HG03196 (cell line): ENCODE measurements around the gene EHMT1.

Source experiments
- ATAC-seq: cut with Tn5 transposase; IDR thresholded peaks from one replicate; pipeline ENCODE4 v1.9.1; 2021; ENCODE audit not compliant: unreplicated experiment

The EHMT1 gene

DNA sequence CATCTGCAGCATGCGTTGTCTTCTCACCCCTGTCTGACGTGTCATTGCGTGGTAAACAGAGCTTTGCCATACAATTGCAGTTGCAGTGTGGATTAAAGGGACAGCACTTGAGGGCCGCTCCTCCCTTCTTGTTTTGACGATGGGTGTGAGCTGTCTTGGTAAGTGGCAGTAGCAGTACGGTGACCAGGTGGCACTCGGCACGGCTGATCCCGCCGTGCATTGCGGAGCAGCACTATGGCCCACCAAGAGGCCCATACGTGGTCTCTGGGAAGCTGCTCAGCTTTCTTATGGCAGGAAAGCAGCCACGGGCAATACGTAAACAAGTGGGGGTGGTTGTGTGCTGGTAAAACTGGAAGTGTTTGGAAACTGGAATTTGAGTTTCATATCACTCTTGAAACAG is 25.1 kb downstream of the EHMT1 start:
- no peak for ATAC-seq

DNA sequence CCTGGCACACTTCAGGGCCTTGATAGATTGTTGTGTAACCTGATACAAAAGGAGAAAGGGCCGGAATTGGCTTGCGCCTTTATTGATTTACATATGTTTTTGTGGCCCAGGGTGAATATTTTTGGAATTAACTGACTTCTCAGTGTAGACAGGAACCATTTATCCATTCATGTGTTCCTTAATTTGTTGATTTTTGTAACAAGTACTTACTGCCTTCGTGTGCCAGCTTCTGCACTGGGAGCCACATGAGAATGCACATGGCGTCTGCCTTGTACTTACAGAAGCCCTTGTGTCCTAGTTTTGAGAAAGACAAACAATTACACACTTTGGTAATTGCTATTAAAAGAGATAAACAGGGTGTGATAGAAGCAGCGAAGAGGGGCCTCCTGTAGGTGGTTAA is 26.4 kb downstream of the EHMT1 start:
- ATAC-seq: no peak

DNA sequence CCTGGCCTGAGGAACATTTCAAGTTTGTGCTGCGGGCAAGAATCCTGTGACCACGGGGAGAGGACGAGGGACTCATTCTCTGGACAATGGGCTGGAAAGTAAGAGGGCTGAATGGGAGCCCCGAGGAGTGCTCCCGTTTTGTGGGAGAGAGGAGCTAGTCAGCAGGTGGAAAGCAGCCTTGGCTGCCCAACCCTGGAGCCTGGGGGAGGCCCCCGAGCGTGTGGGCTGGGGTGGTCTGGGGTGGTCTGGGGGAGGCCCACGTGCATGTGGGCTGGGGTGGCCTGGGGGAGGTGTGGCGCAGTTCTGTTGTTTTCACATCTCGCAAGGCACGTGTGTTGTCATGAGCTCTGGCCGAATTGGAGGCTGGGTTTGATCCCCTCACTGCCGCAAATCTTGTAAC is 27.5 kb downstream of the EHMT1 start:
- no peak for ATAC-seq

DNA sequence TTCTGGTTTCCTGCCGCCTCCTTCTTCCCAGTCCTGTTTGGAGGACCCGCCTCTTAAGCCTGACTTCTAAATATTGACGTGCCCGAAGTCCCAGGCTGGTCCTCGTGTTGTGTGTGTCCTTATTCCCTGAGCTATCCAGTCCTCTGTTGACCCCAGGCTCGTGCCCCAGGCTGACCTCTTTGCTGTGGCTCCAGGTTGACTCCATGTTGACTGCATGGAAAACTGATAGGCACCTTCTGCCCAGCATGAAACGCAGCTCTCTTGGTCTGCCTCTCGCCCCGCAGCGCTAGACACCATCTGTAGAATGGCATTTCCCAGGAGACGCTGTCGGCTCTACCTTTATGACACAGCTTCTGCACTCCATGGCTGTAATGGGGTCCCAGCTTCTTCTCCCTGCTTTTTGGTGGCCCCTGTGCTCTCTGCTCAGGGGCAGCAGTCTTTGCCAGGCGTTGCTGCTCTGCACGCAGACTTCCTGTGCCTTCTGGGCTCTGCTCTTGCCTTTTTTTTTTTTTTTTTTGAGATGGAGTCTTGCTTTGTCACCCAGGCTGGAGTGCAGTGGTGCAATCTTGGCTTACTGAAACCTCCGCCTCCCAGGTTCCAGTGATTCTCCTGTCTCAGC is 28.4 kb downstream of the EHMT1 start:
- ATAC-seq: no peak

DNA sequence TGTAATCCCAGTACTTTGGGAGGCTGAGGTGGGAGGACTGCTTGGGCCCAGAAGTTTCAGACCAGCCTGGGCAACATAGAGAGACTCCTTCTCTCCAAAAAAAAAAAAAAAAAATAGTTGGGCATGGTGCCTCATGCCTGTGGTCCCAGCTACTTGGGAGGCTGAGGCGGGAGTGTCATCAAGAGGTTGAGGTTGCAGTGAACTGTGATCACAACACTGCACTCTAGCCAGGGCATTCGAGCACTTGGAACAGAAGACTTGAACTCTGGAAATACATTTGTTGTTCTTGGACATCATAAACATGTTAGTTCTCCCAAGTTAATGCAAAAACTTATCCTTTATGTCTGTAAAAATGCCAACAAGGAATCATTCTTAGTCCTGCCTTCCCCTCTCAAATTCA is 29.6 kb downstream of the EHMT1 start:
- ATAC-seq: no peak

DNA sequence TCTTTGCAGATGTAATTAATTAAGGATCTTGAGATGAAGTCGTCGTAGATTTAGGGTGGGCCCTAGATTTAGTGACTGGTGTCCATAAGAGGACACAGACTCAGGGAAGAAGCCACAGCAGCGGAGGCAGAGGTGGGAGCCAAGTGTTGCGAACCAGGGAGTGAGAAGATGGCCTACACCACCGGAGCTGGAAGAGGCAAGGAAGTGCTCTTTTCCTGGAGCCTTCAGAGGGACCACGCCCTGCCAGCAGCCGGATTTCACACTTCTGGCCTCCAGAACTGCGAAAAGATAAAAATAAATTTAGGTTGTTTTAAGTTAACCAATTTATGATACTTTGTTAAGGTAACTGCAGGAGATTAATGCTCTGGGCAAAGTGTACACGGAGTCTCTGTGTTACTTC is 30.7 kb downstream of the EHMT1 start:
- ATAC-seq: no peak

DNA sequence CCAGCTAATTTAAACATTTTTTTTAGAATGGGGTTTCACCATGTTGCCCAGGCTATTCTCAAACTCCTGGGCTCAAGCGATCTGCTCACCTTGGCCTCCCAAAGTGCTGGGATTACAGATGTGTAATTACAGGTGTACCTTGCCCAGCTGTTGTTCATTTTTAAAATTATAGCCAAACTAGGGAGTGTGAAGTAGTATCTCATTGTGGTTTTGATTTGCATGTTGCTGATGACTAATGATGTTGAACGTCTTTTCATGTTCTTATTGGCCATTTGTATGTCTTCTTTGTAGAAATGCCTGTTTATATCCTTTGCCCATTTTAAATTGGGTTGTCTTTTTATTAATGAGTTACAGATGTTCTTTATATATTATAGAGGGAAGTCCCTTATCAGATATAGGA is 31.5 kb downstream of the EHMT1 start:
- no peak for ATAC-seq

DNA sequence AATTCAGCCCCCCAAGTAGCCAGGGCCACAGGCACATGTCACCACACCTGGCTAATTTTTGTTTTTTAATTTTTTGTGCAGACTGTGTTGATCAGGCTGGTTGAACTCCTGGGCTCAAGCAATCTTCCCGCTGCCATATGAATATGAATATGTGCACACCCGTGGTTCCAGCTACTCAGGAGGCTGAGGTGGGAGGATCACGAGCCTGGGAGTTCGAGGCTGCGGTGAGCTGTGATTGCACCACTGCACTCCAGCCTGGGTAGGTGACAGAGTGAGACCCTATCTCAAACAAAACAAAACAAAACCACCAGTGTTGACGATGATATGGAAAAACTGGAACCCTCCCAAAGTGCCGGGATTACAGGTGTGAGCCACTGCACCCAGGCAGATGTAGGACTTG is 32.0 kb downstream of the EHMT1 start:
- no peak for ATAC-seq

DNA sequence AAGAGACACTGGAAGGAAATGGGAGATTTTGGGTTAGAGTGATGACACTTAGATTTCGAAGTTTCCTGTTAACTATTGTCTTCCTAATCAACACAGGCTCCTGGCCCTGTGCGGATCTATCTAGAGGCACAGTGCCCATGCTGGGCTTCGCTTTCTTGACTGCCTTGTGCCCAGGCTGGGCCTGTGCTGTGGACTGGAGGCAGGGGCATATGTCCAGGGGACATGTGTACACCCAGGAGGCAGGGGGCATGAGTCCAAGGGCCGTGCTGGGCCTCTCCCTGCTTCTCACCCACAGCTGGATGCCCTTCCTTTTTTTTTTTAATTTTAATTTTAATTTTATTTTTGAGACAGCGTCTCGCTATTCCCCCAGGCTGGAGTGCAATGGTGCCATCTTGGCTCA is 37.6 kb downstream of the EHMT1 start:
- ATAC-seq: no peak

DNA sequence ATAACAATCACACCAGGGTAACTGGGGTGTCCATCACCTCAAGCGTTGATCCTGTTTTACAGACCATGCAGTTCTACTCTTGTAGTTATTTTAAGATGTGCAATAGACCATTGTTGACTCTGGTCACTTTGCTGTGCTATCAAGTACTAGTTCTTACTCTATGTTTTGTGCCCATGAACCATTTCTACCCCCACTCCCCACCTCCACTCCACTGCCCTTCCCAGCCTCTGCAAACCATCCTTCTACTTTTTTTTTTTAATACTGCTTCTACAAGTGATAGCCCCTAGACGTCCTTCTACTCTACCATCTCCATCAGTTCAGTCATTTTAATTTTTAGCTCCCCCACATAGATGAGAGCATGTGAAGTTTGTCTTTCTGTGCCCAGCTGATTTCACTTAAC is 38.8 kb downstream of the EHMT1 start:
- ATAC-seq: no peak

DNA sequence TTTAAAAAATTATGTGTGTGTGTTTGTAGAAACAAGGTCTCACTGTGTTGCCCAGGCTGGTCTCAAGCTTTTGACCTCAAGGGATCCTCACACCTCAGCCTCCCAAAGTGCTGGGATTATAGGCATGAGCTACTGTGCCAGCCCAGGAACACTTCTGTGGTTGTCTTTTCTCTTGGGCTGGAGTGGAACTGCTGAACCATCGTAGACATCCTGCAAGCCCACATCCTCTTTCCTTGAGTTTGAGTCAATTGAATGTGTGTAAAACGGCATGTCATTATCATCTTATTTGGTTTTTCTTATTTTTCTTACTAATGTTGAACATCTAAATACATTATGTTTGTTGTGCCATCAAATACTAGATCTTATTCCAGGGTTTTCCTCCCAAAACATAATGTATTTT is 40.0 kb downstream of the EHMT1 start:
- ATAC-seq: no peak

DNA sequence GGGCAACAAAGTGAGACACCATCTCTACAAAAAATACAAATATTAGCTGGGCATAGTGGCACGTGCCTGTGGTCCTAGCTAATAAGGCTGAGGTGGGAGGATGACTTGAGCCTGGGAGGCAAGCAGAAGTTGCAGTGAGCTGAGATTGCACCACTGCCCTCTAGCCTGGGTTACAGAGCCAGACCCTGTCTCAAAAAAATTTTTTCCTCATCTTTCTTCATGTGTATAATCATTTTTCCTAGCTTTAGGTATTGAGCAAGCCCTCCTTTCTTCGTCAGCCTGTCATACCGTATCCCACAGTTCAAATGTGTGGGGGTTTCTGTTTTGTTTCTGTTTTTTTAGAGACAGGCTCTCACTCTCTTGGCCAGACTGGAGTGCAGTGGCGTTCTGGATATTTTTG is 41.3 kb downstream of the EHMT1 start:
- ATAC-seq: no peak

DNA sequence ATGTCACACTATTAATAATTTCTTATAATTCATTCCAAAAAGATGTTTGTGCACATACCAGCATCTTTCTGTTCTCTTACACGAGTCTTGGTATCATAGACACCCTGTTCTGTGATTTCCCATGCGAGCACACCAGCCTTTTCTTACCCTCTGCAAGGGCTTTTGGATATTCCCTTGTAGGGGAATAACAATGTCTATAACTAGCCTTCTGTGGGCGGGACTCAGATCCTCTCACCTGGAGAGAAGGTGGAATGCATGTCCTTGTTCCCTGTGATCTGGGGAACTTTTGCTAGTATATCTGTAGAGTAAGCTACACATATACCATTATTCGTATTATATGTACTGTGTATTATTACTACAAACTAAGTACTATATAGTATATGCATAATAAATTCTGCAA is 44.8 kb downstream of the EHMT1 start:
- no peak for ATAC-seq

DNA sequence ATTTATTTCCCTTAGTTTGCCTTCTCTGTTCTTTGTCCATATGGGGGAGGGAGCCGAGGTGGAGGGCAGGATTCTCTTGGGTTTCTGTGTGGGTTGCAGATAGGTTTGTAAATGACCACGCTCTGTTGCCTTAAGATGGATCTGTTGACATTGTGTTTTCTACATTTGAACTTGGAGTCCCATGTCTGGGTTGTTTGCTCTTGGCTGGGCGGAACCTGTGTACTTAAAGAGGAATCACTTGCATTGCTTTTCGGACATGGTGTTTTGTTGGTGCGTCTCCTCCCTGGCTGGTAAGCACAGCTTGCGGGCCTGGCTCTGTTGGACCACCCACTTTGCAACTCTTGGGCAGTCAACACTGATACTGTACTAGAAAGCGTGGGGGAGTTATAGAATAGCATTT is 45.9 kb downstream of the EHMT1 start:
- no peak for ATAC-seq

DNA sequence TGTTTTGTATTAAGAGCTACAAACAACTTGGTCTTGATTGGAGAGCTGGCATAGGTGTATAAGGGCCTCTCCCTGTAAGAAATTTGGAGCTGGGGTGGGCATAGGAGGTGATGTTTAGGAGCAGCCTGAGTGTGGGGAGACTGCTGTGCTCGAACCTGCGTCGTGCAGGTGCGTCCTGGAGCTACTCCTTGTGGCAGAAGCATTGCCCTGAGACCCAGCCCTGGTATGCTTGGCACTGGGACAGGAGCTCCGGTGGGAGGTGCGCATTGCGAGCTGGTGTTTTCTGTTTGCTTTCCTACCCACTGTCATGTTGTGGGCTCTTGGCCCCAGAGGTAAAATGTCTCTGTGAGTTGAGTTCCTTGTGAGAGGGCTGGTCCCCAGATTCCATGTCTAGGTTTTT is 46.4 kb downstream of the EHMT1 start:
- no peak for ATAC-seq

DNA sequence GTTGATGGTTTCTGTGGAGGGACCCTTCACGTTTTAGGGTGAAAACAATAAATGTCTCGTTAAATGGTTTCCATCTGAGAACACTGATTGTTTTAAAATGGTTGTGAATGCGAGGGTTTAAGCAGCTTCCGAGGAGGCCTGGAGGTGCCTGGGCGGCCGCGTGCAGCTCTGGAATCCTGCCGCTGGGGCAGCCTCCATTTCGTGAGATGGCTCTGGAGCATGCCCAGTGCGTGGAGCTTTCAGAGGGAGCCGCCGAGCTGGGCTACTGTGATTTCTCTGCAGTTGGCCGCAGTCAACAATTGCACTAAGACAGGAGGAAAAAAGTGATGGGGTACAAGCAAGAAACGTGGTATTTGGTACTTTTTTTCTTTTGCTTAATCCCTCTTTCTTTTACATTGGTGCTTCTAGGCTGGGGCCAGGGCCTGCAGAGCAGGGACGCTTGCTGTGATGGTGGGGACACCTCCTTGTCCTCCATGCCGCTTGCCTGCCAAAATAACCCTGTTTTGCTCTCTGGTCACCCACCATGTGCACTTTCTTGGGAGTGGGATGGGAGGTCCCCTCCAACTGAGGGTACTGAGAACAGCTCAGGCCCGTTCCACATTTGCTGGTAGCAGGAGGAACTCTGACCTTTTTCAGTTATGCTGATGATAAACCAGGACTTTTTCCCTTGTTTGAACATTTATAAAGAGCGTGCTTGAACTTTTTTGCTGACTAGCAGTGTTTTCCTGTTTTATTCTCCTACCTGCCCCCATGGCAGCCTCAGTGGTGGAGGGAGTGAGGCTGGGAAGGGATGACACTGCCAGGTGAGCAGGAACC is 47.1 kb downstream of the EHMT1 start:
- no peak for ATAC-seq

DNA sequence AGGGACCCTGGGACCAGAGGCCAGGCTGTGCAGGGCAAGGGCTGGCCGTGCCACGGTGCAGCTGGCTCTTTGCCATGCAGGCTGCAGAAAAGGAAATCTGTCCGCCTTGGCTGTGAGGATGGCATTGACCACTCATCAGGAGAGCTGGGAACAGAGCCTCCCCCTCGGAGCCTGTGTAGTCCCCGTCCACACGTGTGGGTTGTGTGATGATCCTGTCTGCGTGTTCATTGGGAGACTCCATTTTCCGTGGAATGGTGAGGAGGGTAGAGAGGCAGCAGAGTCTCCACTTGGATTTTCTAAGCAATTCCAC is 47.7 kb downstream of the EHMT1 start:
- ATAC-seq: no peak

DNA sequence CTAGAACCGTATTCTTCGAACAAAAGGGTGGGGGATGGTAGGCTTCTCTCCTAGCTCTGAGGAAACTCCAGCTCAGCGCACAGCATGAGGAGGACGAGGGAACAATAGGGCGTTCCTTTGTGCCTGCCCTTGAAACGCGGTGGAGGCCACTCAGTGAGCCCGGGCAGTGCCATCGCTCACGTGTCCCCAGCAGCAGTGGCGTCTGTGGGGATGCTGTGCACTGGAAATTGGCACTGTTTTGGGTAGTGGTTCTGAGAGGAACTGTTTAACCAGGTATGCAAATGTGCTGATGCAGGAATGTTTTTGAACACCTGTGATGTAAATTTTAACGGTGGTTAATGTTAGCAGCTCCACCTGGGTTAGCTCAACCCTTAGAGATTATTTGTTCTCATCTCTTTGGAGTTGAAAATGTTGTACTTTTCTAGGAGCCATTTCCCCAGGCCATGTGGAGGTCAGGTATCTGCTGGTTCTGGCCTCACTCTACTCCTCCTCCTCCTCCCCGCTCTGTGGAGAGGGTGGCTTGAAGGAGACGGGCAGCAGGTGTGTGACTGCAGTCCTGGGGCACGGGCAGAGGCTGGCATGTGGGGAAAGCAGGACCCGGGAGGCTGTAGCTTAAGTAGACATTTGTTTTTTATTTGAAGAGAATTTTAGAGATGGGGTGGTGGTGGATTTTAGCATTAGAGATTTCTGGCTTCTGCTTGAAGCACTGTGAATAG is 48.3 kb downstream of the EHMT1 start:
- no peak for ATAC-seq

DNA sequence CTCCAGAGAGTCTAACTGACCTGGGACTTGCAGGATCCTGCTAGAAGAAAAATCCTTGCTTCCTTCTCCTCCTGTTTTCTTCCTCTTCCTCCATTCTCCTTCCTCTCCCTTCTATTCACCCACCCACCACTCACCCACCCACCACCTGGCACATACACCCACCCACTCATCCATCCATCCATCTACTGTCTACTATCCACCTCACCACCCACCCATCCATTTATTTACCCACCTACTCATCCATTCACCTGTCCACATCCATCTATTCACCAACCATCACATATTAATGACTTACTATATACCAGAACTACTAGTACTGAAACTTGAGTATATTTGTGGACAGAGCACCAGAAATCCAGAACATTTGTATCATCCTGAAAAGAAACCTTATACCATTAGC is 49.4 kb downstream of the EHMT1 start:
- ATAC-seq: no peak

DNA sequence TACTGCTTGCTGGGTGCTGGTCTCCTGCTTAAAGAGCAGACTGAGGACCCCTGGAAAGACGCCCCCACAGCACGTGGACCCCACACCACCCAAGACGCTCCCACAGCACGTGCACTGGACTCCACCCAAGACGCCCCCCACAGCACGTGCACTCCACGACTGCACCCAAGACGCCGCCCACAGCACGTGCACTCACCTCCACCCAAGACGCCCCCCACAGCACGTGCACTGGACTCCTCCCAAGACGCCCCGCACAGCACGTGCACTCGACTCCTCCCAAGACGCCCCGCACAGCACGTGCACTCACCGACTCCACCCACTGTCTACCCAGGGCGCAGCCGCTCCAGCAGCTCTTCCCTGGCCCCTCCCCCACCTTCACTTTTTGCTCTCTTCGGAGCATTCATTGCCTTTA is 50.5 kb downstream of the EHMT1 start:
- no peak for ATAC-seq

DNA sequence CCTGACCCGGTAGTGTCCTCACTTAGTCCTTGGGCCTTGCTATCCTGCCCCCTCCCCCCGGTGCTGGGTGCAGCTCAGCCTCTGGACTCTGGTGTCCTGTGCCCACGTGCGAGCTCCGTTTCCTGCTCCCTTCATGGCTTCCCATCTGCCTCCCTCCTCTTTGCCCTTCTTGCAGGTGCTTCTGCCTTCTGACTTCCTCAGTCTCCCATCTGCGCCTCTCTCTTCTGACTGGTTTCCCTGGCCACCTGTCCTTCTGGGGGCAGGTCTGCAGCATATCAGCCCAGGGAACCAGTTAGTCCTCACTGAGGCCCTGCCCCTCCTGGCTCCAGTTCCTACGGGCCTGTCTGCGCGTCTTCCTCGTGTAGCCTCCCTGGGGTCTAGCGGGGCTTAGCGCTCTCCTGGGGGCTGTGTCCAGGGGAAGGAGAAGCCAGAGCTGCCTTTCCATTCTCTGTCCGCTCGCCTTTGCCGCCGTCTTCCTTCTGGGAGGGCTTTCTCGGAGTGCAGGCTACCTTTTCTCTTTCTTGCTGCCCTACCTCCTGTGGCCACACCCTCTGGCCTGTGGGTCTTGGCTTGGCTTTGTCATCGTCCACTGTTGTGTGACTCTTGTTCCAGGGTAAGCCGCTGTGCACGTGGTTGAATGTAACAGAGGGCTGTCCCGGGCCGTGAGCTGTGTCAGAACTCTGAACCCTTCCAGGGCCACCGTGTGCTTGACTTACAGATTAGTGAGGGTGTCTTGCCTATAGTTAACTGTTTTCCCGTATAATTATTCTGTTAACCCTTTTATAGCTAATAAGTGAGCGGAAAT is 51.8 kb downstream of the EHMT1 start:
- no peak for ATAC-seq

DNA sequence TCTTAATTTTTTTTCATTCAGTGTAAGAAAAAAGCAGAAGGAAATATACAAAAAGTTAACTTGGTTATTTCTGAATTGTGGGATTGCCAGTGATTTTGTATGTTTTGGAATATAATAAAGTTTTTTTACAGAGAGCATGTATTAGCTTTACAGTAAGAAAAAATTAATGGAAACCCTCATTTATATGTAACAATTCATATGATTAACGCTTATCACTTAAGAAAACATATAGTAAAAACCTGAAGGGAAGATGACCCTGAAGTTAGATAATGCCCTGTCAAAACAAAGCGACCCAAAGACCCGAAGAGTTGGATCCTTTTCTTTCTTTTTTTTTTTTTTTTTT is 52.4 kb downstream of the EHMT1 start:
- ATAC-seq: no peak
